Measurements from ENCODE around the gene VCAM1.

VCAM1 gene

DNA sequence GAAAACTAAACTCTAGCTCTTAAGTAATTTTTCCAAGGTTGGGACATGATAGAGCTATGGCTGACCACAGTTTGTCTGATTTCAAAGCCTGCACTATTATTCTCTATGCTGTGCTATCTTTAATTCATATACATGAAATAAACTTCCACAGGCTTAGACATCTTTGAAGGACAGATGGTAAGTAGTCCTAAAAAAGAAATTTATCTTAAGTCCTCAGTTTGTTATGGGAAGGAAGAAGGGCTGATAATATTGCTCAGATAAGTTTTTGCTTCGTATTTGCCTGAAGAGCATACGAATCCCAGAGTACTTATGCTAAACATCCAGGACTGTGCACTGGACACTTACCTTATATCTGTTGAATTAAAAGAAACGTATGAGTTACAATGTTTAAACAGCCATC, 39.6 kb downstream of the VCAM1 start:
- no peak for TF ChIP-seq EZH2phosphoT487 (IDR thresholded peaks at IDR 0.05; ENCODE audit: borderline replicate concordance, low read length)
- TF ChIP-seq, protein P1, sequence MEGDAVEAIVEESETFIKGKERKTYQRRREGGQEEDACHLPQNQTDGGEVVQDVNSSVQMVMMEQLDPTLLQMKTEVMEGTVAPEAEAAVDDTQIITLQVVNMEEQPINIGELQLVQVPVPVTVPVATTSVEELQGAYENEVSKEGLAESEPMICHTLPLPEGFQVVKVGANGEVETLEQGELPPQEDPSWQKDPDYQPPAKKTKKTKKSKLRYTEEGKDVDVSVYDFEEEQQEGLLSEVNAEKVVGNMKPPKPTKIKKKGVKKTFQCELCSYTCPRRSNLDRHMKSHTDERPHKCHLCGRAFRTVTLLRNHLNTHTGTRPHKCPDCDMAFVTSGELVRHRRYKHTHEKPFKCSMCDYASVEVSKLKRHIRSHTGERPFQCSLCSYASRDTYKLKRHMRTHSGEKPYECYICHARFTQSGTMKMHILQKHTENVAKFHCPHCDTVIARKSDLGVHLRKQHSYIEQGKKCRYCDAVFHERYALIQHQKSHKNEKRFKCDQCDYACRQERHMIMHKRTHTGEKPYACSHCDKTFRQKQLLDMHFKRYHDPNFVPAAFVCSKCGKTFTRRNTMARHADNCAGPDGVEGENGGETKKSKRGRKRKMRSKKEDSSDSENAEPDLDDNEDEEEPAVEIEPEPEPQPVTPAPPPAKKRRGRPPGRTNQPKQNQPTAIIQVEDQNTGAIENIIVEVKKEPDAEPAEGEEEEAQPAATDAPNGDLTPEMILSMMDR (IDR thresholded peaks at IDR 0.05; ENCODE audit: low read depth, low read length, poor library complexity, severe bottlenecking) = no peak
- Histone ChIP-seq H3K9me2 (replicated peaks; ENCODE audit: control insufficient read depth, low read length) (no peaks in the 10 kb centered on the region), H3K4me3 (ENCODE audit: low read length) (no peak overlapping the region), H3F3A (ENCODE audit: control insufficient read depth, insufficient read depth) (no peaks in the 10 kb centered on the region), H3K4me2 (ENCODE audit: low read length) (no peak overlapping the region), H3K4me1 (ENCODE audit: control insufficient read depth, low read length) (no peaks in the 10 kb centered on the region), H3K36me3 (ENCODE audit: control insufficient read depth, low read length) (no peaks in the 10 kb centered on the region), H4K20me1 (ENCODE audit: control insufficient read depth, insufficient read depth, low read depth, low read length) (no peaks in the 10 kb centered on the region), H3K27me3 (ENCODE audit: control insufficient read depth, low read length) (peaks cover 3% of the 10 kb centered on the region; the same call in 1 of the 2 replicates), H3K9me3 (ENCODE audit: control insufficient read depth, insufficient read depth, low read length) (no peaks in the 10 kb centered on the region), H3K27ac (ENCODE audit: low read depth, low read length) (no peak overlapping the region), H3K79me2 (ENCODE audit: control insufficient read depth, low read length) (no peaks in the 10 kb centered on the region)

DNA sequence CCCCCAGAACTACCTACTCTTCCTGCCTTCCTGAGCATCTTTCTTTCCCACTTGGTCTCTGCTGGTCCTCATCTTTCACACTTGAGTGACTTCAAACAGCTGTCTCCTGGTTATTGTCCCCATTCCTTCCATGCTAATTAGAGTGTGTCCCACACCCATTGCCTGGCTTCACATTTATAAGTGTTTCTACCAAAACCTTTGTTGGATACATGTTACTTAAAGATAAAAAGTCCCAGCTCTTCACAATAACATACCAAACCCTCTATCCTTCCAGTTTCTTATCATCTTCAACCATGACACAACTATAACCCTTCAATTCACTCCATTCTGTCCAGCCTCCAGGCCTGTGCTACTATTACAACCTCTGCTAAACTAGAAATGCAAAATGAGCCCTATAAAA, 41.0 kb downstream of the VCAM1 start:
- H3K27ac ChIP-seq (ENCODE audit: low read depth, low read length) = no peak overlapping the region
- H3K9me3 ChIP-seq (ENCODE audit: control insufficient read depth, insufficient read depth, low read length) = no peaks in the 10 kb centered on the region
- H4K20me1 ChIP-seq (ENCODE audit: control insufficient read depth, insufficient read depth, low read depth, low read length) = no peaks in the 10 kb centered on the region
- no peaks in the 10 kb centered on the region for H3K9me2 ChIP-seq (replicated peaks; ENCODE audit: control insufficient read depth, low read length)
- no peak overlapping the region for H3K4me2 ChIP-seq (ENCODE audit: low read length)
- no peaks in the 10 kb centered on the region for H3K79me2 ChIP-seq (ENCODE audit: control insufficient read depth, low read length)
- H3F3A ChIP-seq (ENCODE audit: control insufficient read depth, insufficient read depth) = no peaks in the 10 kb centered on the region
- H3K27me3 ChIP-seq (ENCODE audit: control insufficient read depth, low read length) = peaks cover 3% of the 10 kb centered on the region; the same call in 1 of the 2 replicates
- no peak overlapping the region for H3K4me3 ChIP-seq (ENCODE audit: low read length)
- TF ChIP-seq EZH2phosphoT487 (IDR thresholded peaks at IDR 0.05; ENCODE audit: borderline replicate concordance, low read length) = no peak
- TF ChIP-seq, protein P1 (IDR thresholded peaks at IDR 0.05; ENCODE audit: low read depth, low read length, poor library complexity, severe bottlenecking) = no peak
- H3K4me1 ChIP-seq (ENCODE audit: control insufficient read depth, low read length) = no peaks in the 10 kb centered on the region
- H3K36me3 ChIP-seq (ENCODE audit: control insufficient read depth, low read length) = no peaks in the 10 kb centered on the region

DNA sequence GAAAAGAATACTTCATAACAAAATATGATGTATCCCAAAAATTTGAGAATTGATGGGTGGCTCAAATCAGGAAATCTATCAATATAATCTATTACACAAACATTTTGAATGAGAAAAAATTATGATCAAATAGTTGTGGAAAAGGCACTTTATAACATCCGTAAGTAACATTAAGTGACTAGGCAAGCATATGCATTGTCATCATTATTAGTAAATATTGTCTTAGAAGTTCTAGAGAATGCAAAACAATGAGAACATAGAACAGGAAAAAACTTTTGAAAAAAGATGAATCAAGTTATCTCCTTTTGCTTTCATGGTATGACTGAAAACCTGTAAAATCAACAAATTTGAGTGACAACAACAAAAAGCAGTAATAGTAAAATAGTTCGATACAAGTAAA, 42.9 kb downstream of the VCAM1 start:
- no peaks in the 10 kb centered on the region for H3K9me3 ChIP-seq (ENCODE audit: control insufficient read depth, insufficient read depth, low read length)
- no peak overlapping the region for H3K27ac ChIP-seq (ENCODE audit: low read depth, low read length)
- 0 out of 2 replicates have a peak, but pooled peaks cover 3% of the 10 kb centered on the region for H3K4me1 ChIP-seq (ENCODE audit: control insufficient read depth, low read length)
- TF ChIP-seq, protein P1 (IDR thresholded peaks at IDR 0.05; ENCODE audit: low read depth, low read length, poor library complexity, severe bottlenecking) = no peak
- no peak for TF ChIP-seq EZH2phosphoT487 (IDR thresholded peaks at IDR 0.05; ENCODE audit: borderline replicate concordance, low read length)
- no peaks in the 10 kb centered on the region for H4K20me1 ChIP-seq (ENCODE audit: control insufficient read depth, insufficient read depth, low read depth, low read length)
- no peaks in the 10 kb centered on the region for H3K79me2 ChIP-seq (ENCODE audit: control insufficient read depth, low read length)
- H3K4me2 ChIP-seq (ENCODE audit: low read length) = no peak overlapping the region
- H3K36me3 ChIP-seq (ENCODE audit: control insufficient read depth, low read length) = no peaks in the 10 kb centered on the region
- no peaks in the 10 kb centered on the region for H3K27me3 ChIP-seq (ENCODE audit: control insufficient read depth, low read length)
- H3K9me2 ChIP-seq (replicated peaks; ENCODE audit: control insufficient read depth, low read length) = no peaks in the 10 kb centered on the region
- H3K4me3 ChIP-seq (ENCODE audit: low read length) = no peak overlapping the region
- no peaks in the 10 kb centered on the region for H3F3A ChIP-seq (ENCODE audit: control insufficient read depth, insufficient read depth)
